ENCODE measurements around the gene CWC25.

DNA sequence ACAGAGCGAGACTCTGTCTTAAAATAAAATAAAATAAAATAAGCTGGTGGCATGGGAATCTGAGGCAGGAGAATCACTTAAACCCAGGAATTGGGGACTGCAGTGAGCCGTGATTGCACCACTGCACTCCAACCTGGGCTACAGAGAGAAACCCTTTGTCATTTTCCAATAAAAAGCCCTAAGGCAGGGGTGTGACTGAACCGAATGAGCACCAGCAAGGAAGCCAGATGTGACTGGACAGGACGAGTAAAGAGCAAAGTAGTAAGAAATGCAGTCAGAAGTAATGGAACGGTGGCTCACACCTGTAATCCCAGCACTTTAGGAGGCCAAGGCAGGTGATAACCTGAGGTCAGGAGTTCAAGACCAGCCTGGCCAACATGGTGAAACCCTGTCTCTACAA, 32.1 kb upstream of the CWC25 start:
- TF ChIP-seq, protein P1, sequence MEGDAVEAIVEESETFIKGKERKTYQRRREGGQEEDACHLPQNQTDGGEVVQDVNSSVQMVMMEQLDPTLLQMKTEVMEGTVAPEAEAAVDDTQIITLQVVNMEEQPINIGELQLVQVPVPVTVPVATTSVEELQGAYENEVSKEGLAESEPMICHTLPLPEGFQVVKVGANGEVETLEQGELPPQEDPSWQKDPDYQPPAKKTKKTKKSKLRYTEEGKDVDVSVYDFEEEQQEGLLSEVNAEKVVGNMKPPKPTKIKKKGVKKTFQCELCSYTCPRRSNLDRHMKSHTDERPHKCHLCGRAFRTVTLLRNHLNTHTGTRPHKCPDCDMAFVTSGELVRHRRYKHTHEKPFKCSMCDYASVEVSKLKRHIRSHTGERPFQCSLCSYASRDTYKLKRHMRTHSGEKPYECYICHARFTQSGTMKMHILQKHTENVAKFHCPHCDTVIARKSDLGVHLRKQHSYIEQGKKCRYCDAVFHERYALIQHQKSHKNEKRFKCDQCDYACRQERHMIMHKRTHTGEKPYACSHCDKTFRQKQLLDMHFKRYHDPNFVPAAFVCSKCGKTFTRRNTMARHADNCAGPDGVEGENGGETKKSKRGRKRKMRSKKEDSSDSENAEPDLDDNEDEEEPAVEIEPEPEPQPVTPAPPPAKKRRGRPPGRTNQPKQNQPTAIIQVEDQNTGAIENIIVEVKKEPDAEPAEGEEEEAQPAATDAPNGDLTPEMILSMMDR (conservative IDR thresholded peaks at IDR 0.05 in 1 of 2, IDR thresholded peaks at IDR 0.05 in 1 of 2; ENCODE audit: extremely low read depth in 1 of 2, insufficient read depth in 1 of 2, low read depth in 1 of 2, low read length in 2 of 2): no peak
- no peak for TF ChIP-seq EZH2 (IDR thresholded peaks at IDR 0.05; ENCODE audit: borderline replicate concordance, low read length)

Data from mammary epithelial cell (primary cell).